Measurements from ENCODE around the gene NELFB. TPM values are rescaled to one million over a fixed set of nuclear protein-coding genes. Genes with fewer than 3 reads are reported as not detected.

NELFB gene
- polyA plus RNA-seq, 1 donor (not counting 4 experiments of a cell fraction or from before 2014, with no cell fraction given), result 25.1 TPM

DNA sequence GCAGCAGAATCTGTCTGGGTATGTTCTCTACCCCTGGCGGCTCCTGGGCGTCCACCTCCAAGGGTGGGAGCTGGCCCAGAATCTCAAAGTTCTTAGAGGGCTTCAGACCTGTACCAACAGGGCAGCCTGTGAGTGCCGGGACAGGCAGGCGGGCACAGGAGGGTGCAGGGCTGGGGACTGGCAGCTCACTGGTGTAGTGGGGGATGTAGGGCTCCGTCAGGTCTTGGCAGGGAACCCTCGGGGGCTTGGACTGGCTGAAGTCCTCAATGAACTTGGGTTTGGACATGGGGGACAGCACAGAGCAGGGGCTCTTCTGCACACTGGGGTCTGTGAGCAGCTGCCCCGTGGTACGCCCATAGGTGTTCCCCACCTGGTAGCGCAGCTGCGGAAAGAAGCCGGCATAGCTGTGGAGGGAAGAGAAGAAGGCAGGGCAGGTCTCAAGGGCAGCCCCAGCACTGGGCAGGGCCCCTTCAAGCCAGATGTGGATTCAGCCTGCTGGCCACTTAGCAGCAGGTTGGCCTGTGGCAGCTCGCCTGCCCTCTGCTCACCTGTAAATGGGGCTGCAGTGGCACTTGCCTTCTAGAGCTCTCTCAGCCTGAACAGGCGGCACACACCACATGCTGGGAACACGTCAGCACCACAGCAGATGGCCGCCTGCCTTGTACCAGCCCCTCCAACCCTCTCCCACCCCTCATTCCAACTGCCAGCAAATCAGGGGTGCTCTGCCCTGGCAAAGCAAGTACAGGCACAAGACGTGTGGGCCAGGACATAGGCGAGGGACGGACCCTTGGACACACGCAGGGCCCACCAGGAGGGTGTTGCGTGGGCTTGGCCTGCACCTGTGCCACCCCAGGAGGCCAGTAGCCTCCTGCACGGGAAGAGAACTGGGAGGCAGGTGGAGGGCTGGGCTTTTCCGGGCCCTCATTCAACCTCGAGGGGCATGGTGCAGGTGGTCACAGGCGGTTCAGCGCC lies 9.4 kb upstream of the NELFB start:
- dilution Hi-C loops (cut with MboI; ENCODE audit: extremely low pct_ligation_motif_present, low sequenced_read_pairs), result no loop called here

DNA sequence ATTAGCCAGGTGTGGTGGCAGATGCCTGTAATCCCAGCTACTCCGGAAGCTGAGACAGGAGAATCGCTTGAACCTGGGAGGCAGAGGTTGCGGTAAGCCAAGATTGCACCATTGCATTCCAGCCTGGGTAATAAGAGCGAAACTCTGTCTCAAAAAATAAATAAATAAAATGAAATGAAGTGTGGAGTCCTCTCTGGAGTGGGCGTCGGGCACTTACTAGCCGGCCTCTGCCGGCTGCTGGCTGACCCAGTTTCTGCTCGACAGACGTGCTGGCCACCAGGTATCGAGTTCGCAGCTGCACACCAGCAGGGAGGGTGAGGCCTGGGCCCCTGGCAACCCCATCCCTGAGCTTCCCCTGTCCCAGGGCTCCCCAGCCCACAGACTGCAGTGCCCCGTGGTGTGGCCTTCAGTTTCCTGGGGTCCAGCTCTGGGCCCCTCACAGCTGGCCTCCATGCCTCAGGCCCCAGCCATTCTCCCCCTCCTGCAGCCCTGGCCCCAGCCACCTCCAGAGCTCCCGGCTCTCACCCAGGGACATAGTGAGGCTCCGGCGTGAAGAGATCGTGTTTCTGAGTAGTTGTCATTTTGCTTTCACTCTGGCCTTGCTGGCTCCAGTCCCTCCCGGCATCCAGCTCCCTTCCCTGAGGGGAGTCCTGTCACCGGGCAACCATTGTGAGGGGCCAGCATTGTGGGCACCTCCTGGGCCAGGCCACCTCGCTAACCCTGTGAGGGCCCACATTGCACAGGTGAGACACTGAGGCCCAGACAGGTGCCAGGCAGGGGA lies 7.8 kb upstream of the NELFB start:
- Histone ChIP-seq H3K36me3 (ENCODE audit: control insufficient read depth in 2 of 2, extremely low read depth in 1 of 2, insufficient read depth in 2 of 2, low read length in 2 of 2) (peaks cover 7 to 14% of the 10 kb centered on the region in 2 experiments), H3K9me1 (ENCODE audit: control insufficient read depth, extremely low read depth, insufficient read depth, low read length) (peaks cover 3% of the 10 kb centered on the region), H3K27me3 (ENCODE audit: control insufficient read depth, extremely low read depth, insufficient read depth, low read length) (no peaks in the 10 kb centered on the region), H3K9me3 (ENCODE audit: control insufficient read depth, low read depth, low read length) (no peaks in the 10 kb centered on the region), H3K4me2 (ENCODE audit: control insufficient read depth, extremely low read depth, insufficient read depth, low read depth, low read length) (no peak overlapping the region), H3K4me3 (ENCODE audit: control insufficient read depth in 2 of 3, extremely low read depth in 1 of 3, insufficient read depth in 2 of 3, low read depth in 1 of 3, low read length in 3 of 3) (no peak overlapping the region), H3K4me1 (ENCODE audit: control insufficient read depth, extremely low read depth, insufficient read depth, low read length) (peaks cover 30% of the 10 kb centered on the region), H3K9ac (ENCODE audit: control insufficient read depth, extremely low read depth, insufficient read depth, low read length) (no peak overlapping the region), H3K27ac (ENCODE audit: control insufficient read depth, insufficient read depth, low read length) (no peak overlapping the region), H4K20me1 (ENCODE audit: control insufficient read depth, extremely low read depth, insufficient read depth, low read length) (peaks cover 20% of the 10 kb centered on the region), H2AFZ (ENCODE audit: control insufficient read depth, low read length) (no peak overlapping the region), H3K79me2 (ENCODE audit: control insufficient read depth, insufficient read depth, low read length) (peaks cover 16% of the 10 kb centered on the region)
- no peak for FAIRE-seq
- no peak for DNase-seq (ENCODE audit: low read depth, low spot score)
- dilution Hi-C loops (cut with MboI; ENCODE audit: extremely low pct_ligation_motif_present, low sequenced_read_pairs), result no loop called here
- no peak for TF ChIP-seq EZH2 (IDR thresholded peaks at IDR 0.05; ENCODE audit: low read length)
- TF ChIP-seq, protein P1, sequence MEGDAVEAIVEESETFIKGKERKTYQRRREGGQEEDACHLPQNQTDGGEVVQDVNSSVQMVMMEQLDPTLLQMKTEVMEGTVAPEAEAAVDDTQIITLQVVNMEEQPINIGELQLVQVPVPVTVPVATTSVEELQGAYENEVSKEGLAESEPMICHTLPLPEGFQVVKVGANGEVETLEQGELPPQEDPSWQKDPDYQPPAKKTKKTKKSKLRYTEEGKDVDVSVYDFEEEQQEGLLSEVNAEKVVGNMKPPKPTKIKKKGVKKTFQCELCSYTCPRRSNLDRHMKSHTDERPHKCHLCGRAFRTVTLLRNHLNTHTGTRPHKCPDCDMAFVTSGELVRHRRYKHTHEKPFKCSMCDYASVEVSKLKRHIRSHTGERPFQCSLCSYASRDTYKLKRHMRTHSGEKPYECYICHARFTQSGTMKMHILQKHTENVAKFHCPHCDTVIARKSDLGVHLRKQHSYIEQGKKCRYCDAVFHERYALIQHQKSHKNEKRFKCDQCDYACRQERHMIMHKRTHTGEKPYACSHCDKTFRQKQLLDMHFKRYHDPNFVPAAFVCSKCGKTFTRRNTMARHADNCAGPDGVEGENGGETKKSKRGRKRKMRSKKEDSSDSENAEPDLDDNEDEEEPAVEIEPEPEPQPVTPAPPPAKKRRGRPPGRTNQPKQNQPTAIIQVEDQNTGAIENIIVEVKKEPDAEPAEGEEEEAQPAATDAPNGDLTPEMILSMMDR (optimal IDR thresholded peaks at IDR 0.05 in 1 of 3, IDR thresholded peaks at IDR 0.05 in 1 of 3, conservative IDR thresholded peaks at IDR 0.05 in 1 of 3; ENCODE audit: extremely low read depth in 1 of 3, insufficient read depth in 2 of 3, low read length in 3 of 3), result no peak

More for the DNA sequence above, 9.4 kb upstream of the NELFB start:
- H3K4me1 ChIP-seq (ENCODE audit: control insufficient read depth, extremely low read depth, insufficient read depth, low read length), result peaks cover 30% of the 10 kb centered on the region
- TF ChIP-seq, protein P1 (optimal IDR thresholded peaks at IDR 0.05 in 1 of 3, IDR thresholded peaks at IDR 0.05 in 1 of 3, conservative IDR thresholded peaks at IDR 0.05 in 1 of 3; ENCODE audit: extremely low read depth in 1 of 3, insufficient read depth in 2 of 3, low read length in 3 of 3), result no peak
- no peak for TF ChIP-seq EZH2 (IDR thresholded peaks at IDR 0.05; ENCODE audit: low read length)
- no peak for FAIRE-seq
- no peak overlapping the region for H3K9ac ChIP-seq (ENCODE audit: control insufficient read depth, extremely low read depth, insufficient read depth, low read length)
- peaks cover 24% of the 10 kb centered on the region for H3K79me2 ChIP-seq (ENCODE audit: control insufficient read depth, insufficient read depth, low read length)
- H3K4me2 ChIP-seq (ENCODE audit: control insufficient read depth, extremely low read depth, insufficient read depth, low read depth, low read length), result no peak overlapping the region
- peaks cover 3% of the 10 kb centered on the region for H3K9me1 ChIP-seq (ENCODE audit: control insufficient read depth, extremely low read depth, insufficient read depth, low read length)
- H3K36me3 ChIP-seq (ENCODE audit: control insufficient read depth in 2 of 2, extremely low read depth in 1 of 2, insufficient read depth in 2 of 2, low read length in 2 of 2), result peaks cover 11 to 20% of the 10 kb centered on the region in 2 experiments
- no peaks in the 10 kb centered on the region for H3K9me3 ChIP-seq (ENCODE audit: control insufficient read depth, low read depth, low read length)
- no peak for DNase-seq (ENCODE audit: low read depth, low spot score)
- no peak overlapping the region for H3K27ac ChIP-seq (ENCODE audit: control insufficient read depth, insufficient read depth, low read length)
- H4K20me1 ChIP-seq (ENCODE audit: control insufficient read depth, extremely low read depth, insufficient read depth, low read length), result peaks cover 28% of the 10 kb centered on the region
- H2AFZ ChIP-seq (ENCODE audit: control insufficient read depth, low read length), result no peak overlapping the region
- H3K4me3 ChIP-seq (ENCODE audit: control insufficient read depth in 2 of 3, extremely low read depth in 1 of 3, insufficient read depth in 2 of 3, low read depth in 1 of 3, low read length in 3 of 3), result no peak overlapping the region
- no peaks in the 10 kb centered on the region for H3K27me3 ChIP-seq (ENCODE audit: control insufficient read depth, extremely low read depth, insufficient read depth, low read length)
